Stimulated activated CD4-positive, alpha-beta T cell treated with anti-CD3 and anti-CD28 coated beads, Interleukin-15, amount 100 ng/mL, for 48 hours (primary cell): ENCODE data around the gene RASEF.
"Not testable (repeated sequence)": the region's sequence is repeated elsewhere in the genome, so short reads cannot be mapped to it uniquely, and the experiment has no call there.

ENCODE experiments used
- DNase-seq, 2 donors: peaks; one replicate each; pipeline ENCODE4 v3.0.0-alpha.2; 2020; ENCODE audit warnings: low read depth in 2 of 2

The RASEF gene

GRCh38 chr9:82975176-82975575, 87.8 kb downstream of the RASEF start:
- no peak for DNase-seq

GRCh38 chr9:82972446-82972845, 90.5 kb downstream of the RASEF start:
- no peak for DNase-seq

GRCh38 chr9:82970359-82970758, 92.6 kb downstream of the RASEF start:
- no peak for DNase-seq

GRCh38 chr9:82969291-82969690, 93.7 kb downstream of the RASEF start:
- DNase-seq: no peak

GRCh38 chr9:82968816-82969215, 94.1 kb downstream of the RASEF start:
- DNase-seq: no peak

- no peak for DNase-seq
Observed at GRCh38 chr9:82968388-82968787, 94.6 kb downstream of the RASEF start.

- DNase-seq: peak; percentile 25 to 42
Observed at GRCh38 chr9:82961504-82962125, 101.3 kb downstream of the RASEF start.

- no peak for DNase-seq
Observed at GRCh38 chr9:82957529-82958379, 105.2 kb downstream of the RASEF start.

- DNase-seq: no peak
Observed at GRCh38 chr9:82949203-82949602, 113.7 kb downstream of the RASEF start.

- no peak for DNase-seq
Observed at GRCh38 chr9:82940376-82940775, 122.6 kb downstream of the RASEF start.

GRCh38 chr9:82939451-82939850, 123.5 kb downstream of the RASEF start:
- no peak for DNase-seq

- DNase-seq: no peak
Observed at GRCh38 chr9:82938426-82939218, 124.3 kb downstream of the RASEF start.

- not testable (repeated sequence) for DNase-seq
Observed at GRCh38 chr9:82936561-82936960, 126.4 kb downstream of the RASEF start.

GRCh38 chr9:82934949-82935348, 128.0 kb downstream of the RASEF start:
- no peak for DNase-seq

GRCh38 chr9:82934025-82934424, 128.9 kb downstream of the RASEF start:
- not testable (repeated sequence) for DNase-seq

- no peak for DNase-seq
Observed at GRCh38 chr9:82930116-82930515, 132.8 kb downstream of the RASEF start.
